OCI-LY1 (cell line): Measurements from ENCODE around the gene DYNC1H1.

Experiments used
- EZH2 ChIP-seq: fragments of 200-600 bp; sonication (generic), shearing (Covaris generic); IDR thresholded peaks from 2 replicates; pipeline ENCODE4 v1.8.0; 2017; ENCODE audit warnings: borderline replicate concordance, mixed run types, mild to moderate bottlenecking, antibody characterized with exemption, low read length, moderate library complexity, mixed read lengths
- TF ChIP-seq, protein P1 (sequence below): fragments of 200-600 bp; sonication (generic), shearing (Covaris generic); IDR thresholded peaks from 2 replicates; pipeline ENCODE4 v1.5.1; 2017; ENCODE audit warnings: mild to moderate bottlenecking, antibody characterized with exemption, low read length, moderate library complexity, mixed read lengths

DNA sequence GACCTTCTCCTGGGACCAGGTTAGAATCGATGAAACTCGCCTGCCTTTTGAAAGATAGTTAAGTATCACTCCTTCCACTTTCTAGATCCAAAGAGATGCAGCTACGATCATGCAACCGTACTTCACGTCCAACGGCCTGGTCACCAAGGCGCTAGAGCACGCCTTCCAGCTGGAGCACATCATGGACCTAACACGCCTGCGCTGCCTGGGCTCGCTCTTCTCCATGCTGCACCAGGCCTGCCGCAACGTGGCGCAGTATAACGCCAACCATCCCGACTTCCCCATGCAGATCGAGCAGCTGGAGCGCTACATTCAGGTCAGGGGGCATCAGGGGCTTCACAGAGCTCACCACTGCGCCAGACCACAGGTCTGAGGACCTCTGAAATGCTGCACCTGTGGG is 51.4 kb downstream of the DYNC1H1 start:
- TF ChIP-seq, protein P1, sequence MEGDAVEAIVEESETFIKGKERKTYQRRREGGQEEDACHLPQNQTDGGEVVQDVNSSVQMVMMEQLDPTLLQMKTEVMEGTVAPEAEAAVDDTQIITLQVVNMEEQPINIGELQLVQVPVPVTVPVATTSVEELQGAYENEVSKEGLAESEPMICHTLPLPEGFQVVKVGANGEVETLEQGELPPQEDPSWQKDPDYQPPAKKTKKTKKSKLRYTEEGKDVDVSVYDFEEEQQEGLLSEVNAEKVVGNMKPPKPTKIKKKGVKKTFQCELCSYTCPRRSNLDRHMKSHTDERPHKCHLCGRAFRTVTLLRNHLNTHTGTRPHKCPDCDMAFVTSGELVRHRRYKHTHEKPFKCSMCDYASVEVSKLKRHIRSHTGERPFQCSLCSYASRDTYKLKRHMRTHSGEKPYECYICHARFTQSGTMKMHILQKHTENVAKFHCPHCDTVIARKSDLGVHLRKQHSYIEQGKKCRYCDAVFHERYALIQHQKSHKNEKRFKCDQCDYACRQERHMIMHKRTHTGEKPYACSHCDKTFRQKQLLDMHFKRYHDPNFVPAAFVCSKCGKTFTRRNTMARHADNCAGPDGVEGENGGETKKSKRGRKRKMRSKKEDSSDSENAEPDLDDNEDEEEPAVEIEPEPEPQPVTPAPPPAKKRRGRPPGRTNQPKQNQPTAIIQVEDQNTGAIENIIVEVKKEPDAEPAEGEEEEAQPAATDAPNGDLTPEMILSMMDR = no peak
- no peak for TF ChIP-seq EZH2
